Breast epithelium (tissue), 4 donors: Measurements from ENCODE around the gene ATRX. TPM values are rescaled to one million over a fixed set of nuclear protein-coding genes. Genes with fewer than 3 reads are reported as not detected.

ENCODE experiments used
- DNase-seq, 2 donors: peaks; one replicate each; pipeline ENCODE4 v3.0.0-alpha.2; 2019; ENCODE audit warnings: low spot score in 2 of 2
- H3K27ac ChIP-seq, 2 donors: fragments of 200-600 bp; sonication (generic) in 1 of 2; one replicate each; pipeline ENCODE4 v1.5.1; 2016 to 2019; ENCODE audit warnings: mild to moderate bottlenecking in 1 of 2
- H3K27me3 ChIP-seq, 2 donors: fragments of 200-600 bp; sonication (generic) in 1 of 2; one replicate each; pipeline versions ENCODE4 v1.5.1 to v1.6.0; 2017 to 2019; ENCODE audit warnings: control low read depth in 1 of 2, mild to moderate bottlenecking in 1 of 2
- H3K36me3 ChIP-seq: fragments of 200-600 bp; one replicate; pipeline ENCODE4 v1.5.1; 2019
- H3K4me1 ChIP-seq, 2 donors: fragments of 200-600 bp; sonication (generic); one replicate each; pipeline ENCODE4 v1.5.1; 2016 to 2019; ENCODE audit warnings: control low read depth in 1 of 2
- H3K4me3 ChIP-seq, 3 donors: fragments of 200-600 bp; sonication (generic); 1 replicate in 2 of 3; 2 replicates in 1 of 3; pipeline ENCODE4 v1.5.1; 2016 to 2019; ENCODE audit warnings: mild to moderate bottlenecking in 3 of 3, moderate library complexity in 2 of 3
- H3K9me3 ChIP-seq, 2 donors: fragments of 200-600 bp; sonication (generic) in 1 of 2; one replicate each; pipeline ENCODE4 v1.5.1; 2016 to 2019; ENCODE audit warnings: control low read depth in 1 of 2
- POLR2A ChIP-seq: fragments of 450-650 bp; IDR thresholded peaks from one replicate; pipeline ENCODE4 v1.6.1; 2016; ENCODE audit warnings: antibody characterized with exemption, mild to moderate bottlenecking, moderate library complexity
- POLR2AphosphoS5 ChIP-seq, 3 donors: sonication (generic); formaldehyde crosslinking; IDR thresholded peaks; one replicate each; pipeline ENCODE4 v1.6.1; 2017; ENCODE audit warnings: antibody characterized with exemption in 3 of 3
- intact Hi-C: fragments of 100-400 bp; cut with DNase I; formaldehyde crosslinking; loops from one replicate; pipeline ENCODE4 v1.15.1; 2023; ENCODE audit warnings: low total_unique reads
- total RNA-seq, 3 donors: library from RNA; depleted of rRNA; stranded (reverse); fragments of >200 nt; gene quantifications; one replicate each; pipeline ENCODE4 v1.1.0, GENCODE V29; 2016
- TF ChIP-seq, protein P1 (sequence below), 3 donors: fragments of 450-650 bp; IDR thresholded peaks; one replicate each; pipeline ENCODE4 v1.5.1; 2016 to 2017; ENCODE audit warnings: antibody characterized with exemption in 3 of 3, mild to moderate bottlenecking in 3 of 3, moderate library complexity in 3 of 3

ATRX gene
- total RNA-seq, 3 donors from 2014 or later = 87.1 to 137 (median 125) TPM

DNA sequence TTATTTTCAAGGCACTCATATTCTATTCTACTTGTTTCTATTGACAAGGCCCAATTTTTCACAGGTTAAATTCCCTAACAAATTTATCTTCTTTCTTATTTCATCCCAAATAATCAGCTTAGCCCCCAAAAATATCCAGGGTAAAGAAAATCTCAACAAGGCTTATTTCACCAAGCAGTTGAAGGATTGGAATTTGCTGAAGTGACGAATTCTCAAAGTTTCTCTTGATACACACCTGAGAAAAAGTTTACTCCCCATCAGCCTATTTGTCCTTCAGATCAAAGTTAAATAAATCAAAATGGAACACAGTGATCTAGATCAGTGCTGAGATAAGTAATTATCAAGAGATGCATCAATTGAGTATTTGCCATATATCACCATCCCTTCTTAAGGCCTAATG lies 106.9 kb downstream of the ATRX start:
- peaks cover 0 to 4% of the 10 kb centered on the region in 2 donors for H3K27me3 ChIP-seq
- no peak for DNase-seq
- H3K36me3 ChIP-seq = no peaks in the 10 kb centered on the region
- intact Hi-C loops = no loop called here
- H3K4me3 ChIP-seq = no peak overlapping the region
- H3K4me1 ChIP-seq = no peaks in the 10 kb centered on the region
- no peak for TF ChIP-seq POLR2A
- TF ChIP-seq POLR2AphosphoS5 (IDR thresholded peaks at IDR 0.05) = no peak
- TF ChIP-seq, protein P1, sequence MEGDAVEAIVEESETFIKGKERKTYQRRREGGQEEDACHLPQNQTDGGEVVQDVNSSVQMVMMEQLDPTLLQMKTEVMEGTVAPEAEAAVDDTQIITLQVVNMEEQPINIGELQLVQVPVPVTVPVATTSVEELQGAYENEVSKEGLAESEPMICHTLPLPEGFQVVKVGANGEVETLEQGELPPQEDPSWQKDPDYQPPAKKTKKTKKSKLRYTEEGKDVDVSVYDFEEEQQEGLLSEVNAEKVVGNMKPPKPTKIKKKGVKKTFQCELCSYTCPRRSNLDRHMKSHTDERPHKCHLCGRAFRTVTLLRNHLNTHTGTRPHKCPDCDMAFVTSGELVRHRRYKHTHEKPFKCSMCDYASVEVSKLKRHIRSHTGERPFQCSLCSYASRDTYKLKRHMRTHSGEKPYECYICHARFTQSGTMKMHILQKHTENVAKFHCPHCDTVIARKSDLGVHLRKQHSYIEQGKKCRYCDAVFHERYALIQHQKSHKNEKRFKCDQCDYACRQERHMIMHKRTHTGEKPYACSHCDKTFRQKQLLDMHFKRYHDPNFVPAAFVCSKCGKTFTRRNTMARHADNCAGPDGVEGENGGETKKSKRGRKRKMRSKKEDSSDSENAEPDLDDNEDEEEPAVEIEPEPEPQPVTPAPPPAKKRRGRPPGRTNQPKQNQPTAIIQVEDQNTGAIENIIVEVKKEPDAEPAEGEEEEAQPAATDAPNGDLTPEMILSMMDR (IDR thresholded peaks at IDR 0.05) = no peak
- no peaks in the 10 kb centered on the region for H3K9me3 ChIP-seq
- no peak overlapping the region for H3K27ac ChIP-seq

DNA sequence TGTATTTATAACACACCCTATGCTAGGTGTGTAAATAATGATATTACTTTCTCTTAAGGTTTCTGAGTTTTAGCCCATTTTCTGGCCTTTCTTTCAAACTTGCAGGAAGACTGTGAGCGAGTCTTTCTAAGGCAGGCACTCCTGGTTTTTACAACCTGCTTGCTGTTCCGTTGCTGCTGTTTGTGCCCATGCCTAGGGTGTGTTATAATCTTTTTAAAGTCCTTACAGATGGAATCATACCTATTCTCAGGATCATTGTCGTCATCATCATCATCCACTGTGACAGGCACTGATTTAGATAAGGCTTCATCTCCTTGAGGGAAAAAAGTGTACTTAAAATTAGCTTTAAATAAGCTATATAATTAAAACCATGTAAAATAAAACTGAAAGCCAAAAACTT lies 110.0 kb downstream of the ATRX start:
- no peak overlapping the region for H3K4me3 ChIP-seq

DNA sequence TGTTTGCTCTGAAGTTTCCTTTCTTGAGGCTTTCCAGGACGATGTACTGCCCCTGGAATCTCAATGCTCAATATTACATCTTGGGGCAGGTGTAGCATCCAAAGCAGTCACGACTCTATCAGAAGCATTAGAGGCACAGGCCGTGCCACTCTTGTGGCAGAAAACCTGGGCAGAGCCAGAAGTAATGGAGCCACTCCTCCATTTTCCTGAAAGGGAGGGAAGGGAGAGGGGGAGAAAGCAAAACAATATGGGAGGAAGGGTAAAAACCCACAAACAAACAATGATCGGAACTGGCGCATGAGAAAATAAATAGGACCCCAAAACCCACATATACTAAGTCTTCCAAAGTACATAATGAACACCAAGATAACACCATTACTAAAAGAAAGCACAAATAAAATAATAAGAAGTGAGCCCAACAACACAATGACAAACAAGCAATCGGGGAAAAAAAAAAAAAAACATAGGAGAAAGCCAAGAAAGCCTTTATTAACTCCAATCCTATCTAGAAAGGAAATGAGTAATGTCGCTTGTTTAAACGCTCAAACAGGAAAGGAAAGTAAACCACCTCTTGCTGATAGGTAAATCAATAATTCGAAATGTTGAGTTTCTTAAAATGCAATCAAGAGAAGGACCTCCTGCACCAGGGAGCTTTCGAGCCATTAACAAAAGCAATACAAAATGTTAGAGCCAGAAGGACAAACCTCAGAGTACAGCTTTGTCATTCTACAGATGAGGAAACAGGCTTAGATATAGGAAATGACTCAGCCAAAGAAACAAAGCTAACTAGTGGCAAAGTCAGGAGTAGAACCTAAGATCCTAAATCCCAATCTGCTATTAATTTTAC lies 117.4 kb downstream of the ATRX start:
- Histone ChIP-seq H3K4me1 (no peaks in the 10 kb centered on the region), H3K27me3 (peaks cover 0 to 14% of the 10 kb centered on the region in 2 donors), H3K27ac (no peak overlapping the region), H3K9me3 (no peaks in the 10 kb centered on the region), H3K4me3 (no peak overlapping the region), H3K36me3 (no peaks in the 10 kb centered on the region)
- intact Hi-C loops = no loop called here
- TF ChIP-seq POLR2AphosphoS5 (IDR thresholded peaks at IDR 0.05) (no peak), POLR2A (no peak)
- TF ChIP-seq, protein P1 (IDR thresholded peaks at IDR 0.05) = no peak
- DNase-seq = no peak

More for the DNA sequence above, 110.0 kb downstream of the ATRX start:
- no peaks in the 10 kb centered on the region for H3K27me3 ChIP-seq
- DNase-seq = no peak
- no peaks in the 10 kb centered on the region for H3K4me1 ChIP-seq
- H3K27ac ChIP-seq = no peak overlapping the region
- intact Hi-C loops = no loop called here
- TF ChIP-seq, protein P1 (IDR thresholded peaks at IDR 0.05) = no peak
- TF ChIP-seq POLR2A (no peak), POLR2AphosphoS5 (IDR thresholded peaks at IDR 0.05) (no peak)
- no peaks in the 10 kb centered on the region for H3K36me3 ChIP-seq
- no peaks in the 10 kb centered on the region for H3K9me3 ChIP-seq

DNA sequence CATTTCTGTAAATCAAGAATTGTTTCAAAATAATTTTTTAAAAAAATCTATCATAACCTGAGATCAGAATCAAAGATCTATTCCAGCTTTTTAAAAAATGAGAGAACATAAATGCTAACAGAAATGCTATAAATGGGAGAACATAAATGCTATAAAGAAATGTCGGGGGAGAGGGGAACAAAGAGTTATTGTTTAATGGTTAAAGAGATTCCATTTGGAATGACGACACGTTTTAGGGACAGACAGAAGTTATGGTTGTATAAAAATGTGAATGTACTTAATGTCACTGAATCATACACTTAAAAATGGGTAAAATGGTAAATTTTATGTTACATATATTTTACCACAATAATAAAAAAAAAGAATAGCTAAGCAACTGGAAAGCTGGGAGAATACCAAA lies 127.1 kb downstream of the ATRX start:
- H3K27ac ChIP-seq = no peak overlapping the region
- H3K27me3 ChIP-seq = peaks cover 0 to 3% of the 10 kb centered on the region in 2 donors
- no peak for DNase-seq
- H3K4me3 ChIP-seq = no peak overlapping the region
- H3K4me1 ChIP-seq = no peaks in the 10 kb centered on the region
- TF ChIP-seq POLR2AphosphoS5 (IDR thresholded peaks at IDR 0.05) (no peak), POLR2A (no peak)
- TF ChIP-seq, protein P1 (IDR thresholded peaks at IDR 0.05) = no peak
- no peaks in the 10 kb centered on the region for H3K36me3 ChIP-seq
- no peaks in the 10 kb centered on the region for H3K9me3 ChIP-seq
- intact Hi-C loops = no loop called here

DNA sequence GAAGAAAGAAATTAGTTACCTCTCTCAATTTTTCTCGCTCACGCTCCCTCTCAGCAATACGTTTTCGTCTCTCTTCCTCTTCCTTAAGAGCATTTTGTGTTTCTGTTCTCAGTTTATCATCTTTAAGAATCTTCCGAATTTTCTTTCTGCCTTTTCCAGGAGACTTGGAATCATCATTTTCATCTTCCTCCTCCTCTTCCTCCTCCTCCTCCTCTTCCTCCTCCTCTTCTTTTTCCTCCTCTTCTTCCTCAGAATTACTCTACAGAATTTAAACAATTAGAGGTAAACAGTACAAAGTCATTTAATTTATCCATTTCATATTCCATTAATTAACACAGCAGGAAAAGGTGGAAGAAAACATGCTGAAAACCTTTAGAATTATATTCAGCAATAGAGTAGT lies 133.9 kb downstream of the ATRX start:
- H3K27ac ChIP-seq = no peak overlapping the region
- no peaks in the 10 kb centered on the region for H3K9me3 ChIP-seq
- no peak for DNase-seq
- H3K27me3 ChIP-seq = peaks cover 0 to 3% of the 10 kb centered on the region in 2 donors
- TF ChIP-seq, protein P1 (IDR thresholded peaks at IDR 0.05) = no peak
- no peak for TF ChIP-seq POLR2A
- TF ChIP-seq POLR2AphosphoS5 (IDR thresholded peaks at IDR 0.05) = no peak
- no peak overlapping the region for H3K4me3 ChIP-seq
- no peaks in the 10 kb centered on the region for H3K36me3 ChIP-seq
- H3K4me1 ChIP-seq = no peaks in the 10 kb centered on the region
- intact Hi-C loops = no loop called here
